Nephron (organoid): Measurements from ENCODE around the gene IQCK.

Experiments
- H3K27ac Mint-ChIP-seq, 3 experiments: 2 replicates each; pipeline ENCODE4 v1.8.0; 2020; ENCODE audit warnings: mixed read lengths in 3 of 3, mild to moderate bottlenecking in 2 of 3, moderate library complexity in 1 of 3
- H3K27me3 Mint-ChIP-seq: 2 replicates; pipeline ENCODE4 v1.8.0; 2021; ENCODE audit warnings: low read depth, mild to moderate bottlenecking, moderate library complexity, mixed read lengths
- H3K36me3 Mint-ChIP-seq: 2 replicates; pipeline ENCODE4 v1.8.0; 2020; ENCODE audit warnings: low read depth, mixed read lengths
- H3K4me1 Mint-ChIP-seq: 2 replicates; pipeline ENCODE4 v1.8.0; 2020; ENCODE audit warnings: mixed read lengths
- H3K4me3 Mint-ChIP-seq, 3 experiments: 2 replicates each; pipeline ENCODE4 v1.8.0; 2020; ENCODE audit warnings: mild to moderate bottlenecking in 3 of 3, mixed read lengths in 3 of 3, moderate library complexity in 2 of 3
- H3K9me3 Mint-ChIP-seq: 2 replicates; pipeline ENCODE4 v1.8.0; 2020; ENCODE audit warnings: mixed read lengths
- CTCF ChIP-seq, 3 experiments: fragments of 200-600 bp; sonication (generic); IDR thresholded peaks; one replicate each; pipeline ENCODE4 v1.5.0; 2021; ENCODE audit warnings: antibody characterized with exemption in 3 of 3; ENCODE audit not compliant: unreplicated experiment in 3 of 3

The IQCK gene

GRCh38 chr16:19802612-19803011 is 84.5 kb downstream of the IQCK start:
- no peak overlapping the region for H3K4me3 Mint-ChIP-seq
- TF ChIP-seq CTCF (IDR thresholded peaks at IDR 0.05; ENCODE audit: unreplicated experiment in 3 of 3): no peak
- peaks cover 15% of the 10 kb centered on the region for H3K36me3 Mint-ChIP-seq
- no peaks in the 10 kb centered on the region for H3K27me3 Mint-ChIP-seq
- peaks cover 13% of the 10 kb centered on the region for H3K4me1 Mint-ChIP-seq
- peak overlapping the region in 2 of 3 experiments; percentile 61 to 66 for H3K27ac Mint-ChIP-seq
- H3K9me3 Mint-ChIP-seq: peaks cover 11% of the 10 kb centered on the region

- H3K27me3 Mint-ChIP-seq: no peaks in the 10 kb centered on the region
- H3K36me3 Mint-ChIP-seq: peaks cover 19% of the 10 kb centered on the region
- peak overlapping the region; percentile 56 to 86 (median 57) for H3K27ac Mint-ChIP-seq
- H3K9me3 Mint-ChIP-seq: peaks cover 11% of the 10 kb centered on the region
- H3K4me3 Mint-ChIP-seq: no peak overlapping the region
- no peak for TF ChIP-seq CTCF (IDR thresholded peaks at IDR 0.05; ENCODE audit: unreplicated experiment in 3 of 3)
- H3K4me1 Mint-ChIP-seq: peaks cover 25% of the 10 kb centered on the region
Measured at GRCh38 chr16:19804538-19805323, 86.7 kb downstream of the IQCK start.

DNA sequence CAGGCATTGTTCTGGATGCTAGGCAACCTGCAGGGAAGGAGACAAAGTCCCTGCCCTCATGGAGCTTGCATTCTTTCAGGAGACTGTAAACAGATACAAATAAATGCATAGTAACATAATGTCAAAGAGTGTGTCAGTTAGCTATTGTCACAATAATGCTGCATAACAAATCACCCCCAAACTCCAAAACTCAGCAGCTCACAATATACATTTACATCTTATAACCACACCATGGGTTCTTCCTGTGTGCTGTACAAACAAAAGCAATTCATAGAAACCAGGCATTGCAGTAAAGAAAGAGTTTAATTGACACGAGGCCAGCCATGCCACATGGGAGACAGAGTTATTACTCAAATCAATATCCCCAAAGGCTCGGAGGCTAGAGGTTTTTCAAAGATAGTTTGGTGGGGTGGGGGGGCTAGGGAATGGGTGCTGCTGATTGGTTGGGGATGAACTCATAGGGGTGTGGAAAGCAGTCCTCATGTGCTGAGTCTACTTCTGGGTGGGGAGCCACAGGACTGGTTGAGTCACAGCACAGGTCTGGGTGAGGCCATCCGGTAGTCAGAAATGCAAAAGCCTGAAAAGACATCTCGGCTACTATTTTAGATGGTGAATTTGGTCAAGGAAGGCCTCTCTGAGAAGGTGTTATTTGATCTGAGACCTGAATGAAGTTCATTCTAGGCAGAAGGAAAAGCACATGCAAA is 87.5 kb downstream of the IQCK start:
- peaks cover 11% of the 10 kb centered on the region for H3K9me3 Mint-ChIP-seq
- TF ChIP-seq CTCF (IDR thresholded peaks at IDR 0.05; ENCODE audit: unreplicated experiment in 3 of 3): no peak
- H3K27me3 Mint-ChIP-seq: no peaks in the 10 kb centered on the region
- H3K4me1 Mint-ChIP-seq: peaks cover 26% of the 10 kb centered on the region
- peak overlapping the region; percentile 56 to 86 (median 80) for H3K27ac Mint-ChIP-seq
- peaks cover 19% of the 10 kb centered on the region for H3K36me3 Mint-ChIP-seq
- H3K4me3 Mint-ChIP-seq: no peak overlapping the region

GRCh38 chr16:19808061-19808641 is 90.1 kb downstream of the IQCK start:
- TF ChIP-seq CTCF (IDR thresholded peaks at IDR 0.05; ENCODE audit: unreplicated experiment in 3 of 3): no peak
- H3K27ac Mint-ChIP-seq: peak overlapping the region; percentile 95 to 98 (median 97)
- peaks cover 27% of the 10 kb centered on the region for H3K36me3 Mint-ChIP-seq
- peaks cover 33% of the 10 kb centered on the region for H3K4me1 Mint-ChIP-seq
- H3K27me3 Mint-ChIP-seq: no peaks in the 10 kb centered on the region
- H3K9me3 Mint-ChIP-seq: peaks cover 16% of the 10 kb centered on the region
- H3K4me3 Mint-ChIP-seq: no peak overlapping the region

GRCh38 chr16:19809121-19809635 is 91.1 kb downstream of the IQCK start:
- H3K9me3 Mint-ChIP-seq: peaks cover 20% of the 10 kb centered on the region
- H3K36me3 Mint-ChIP-seq: peaks cover 32% of the 10 kb centered on the region
- no peak for TF ChIP-seq CTCF (IDR thresholded peaks at IDR 0.05; ENCODE audit: unreplicated experiment in 3 of 3)
- H3K27ac Mint-ChIP-seq: peak overlapping the region; percentile 95 to 98 (median 97)
- no peaks in the 10 kb centered on the region for H3K27me3 Mint-ChIP-seq
- H3K4me1 Mint-ChIP-seq: peaks cover 33% of the 10 kb centered on the region
- no peak overlapping the region for H3K4me3 Mint-ChIP-seq
